ENCODE results near the gene SUV39H2. TPM values are rescaled to one million over a fixed set of nuclear protein-coding genes. Genes with fewer than 3 reads are reported as not detected.
A peak's percentile ranks its signal among the peaks of the same experiment; 100 is the strongest.

SUV39H2 gene
- total RNA-seq, 5 donors from 2014 or later (not counting 1 experiment from before 2014, with no cell fraction given), result 2.4 to 5.1 (median 3.4) TPM

GRCh38 chr10:14945108-14945507 is 66.4 kb downstream of the SUV39H2 start:
- peaks cover 33% of the 10 kb centered on the region for H3K36me3 Mint-ChIP-seq
- WGBS (ENCODE audit: insufficient coverage), result no CpG with 5 or more reads among the region's 5 CpGs
- POLR2A ChIA-PET, result no interaction called here
- CTCF ChIA-PET, result no interaction called here
- no peak overlapping the region for H3K4me3 Mint-ChIP-seq
- Histone ChIP-seq H3K4me3 (ENCODE audit: control insufficient read depth in 1 of 2, extremely low read depth in 1 of 2, low read length in 1 of 2) (no peak overlapping the region), H3K36me3 (ENCODE audit: control insufficient read depth in 2 of 2, extremely low read depth in 1 of 2, insufficient read depth in 1 of 2, low read length in 1 of 2) (peaks cover 0 to 66% of the 10 kb centered on the region in 2 donors), H3K4me1 (ENCODE audit: control insufficient read depth in 1 of 2, extremely low read depth in 1 of 2, insufficient read depth in 2 of 2, low read length in 2 of 2) (peaks cover 2 to 14% of the 10 kb centered on the region in 2 experiments), H3K27ac (ENCODE audit: low read length) (no peak overlapping the region), H3K27me3 (replicated peaks in 1 of 2; ENCODE audit: control insufficient read depth in 2 of 2, extremely low read depth in 1 of 2, insufficient read depth in 2 of 2, low read length in 1 of 2) (no peaks in the 10 kb centered on the region), H3K9me3 (no peaks in the 10 kb centered on the region)
- no peak overlapping the region for H3K27ac Mint-ChIP-seq
- DNase-seq (no peak), ATAC-seq (replicated peaks in 1 of 4) (no peak)
- peaks cover 17 to 20% (median 17%) of the 10 kb centered on the region in 3 donors for H3K4me1 Mint-ChIP-seq
- no peaks in the 10 kb centered on the region for H3K27me3 Mint-ChIP-seq
- H3K9me3 Mint-ChIP-seq, result no peaks in the 10 kb centered on the region

- Histone ChIP-seq H3K36me3 (ENCODE audit: control insufficient read depth in 2 of 2, extremely low read depth in 1 of 2, insufficient read depth in 1 of 2, low read length in 1 of 2) (peaks cover 0 to 59% of the 10 kb centered on the region in 2 donors), H3K27ac (ENCODE audit: low read length) (no peak overlapping the region), H3K4me1 (ENCODE audit: control insufficient read depth in 1 of 2, extremely low read depth in 1 of 2, insufficient read depth in 2 of 2, low read length in 2 of 2) (peaks cover 0 to 23% of the 10 kb centered on the region in 2 experiments), H3K9me3 (no peaks in the 10 kb centered on the region), H3K27me3 (replicated peaks in 1 of 2; ENCODE audit: control insufficient read depth in 2 of 2, extremely low read depth in 1 of 2, insufficient read depth in 2 of 2, low read length in 1 of 2) (no peaks in the 10 kb centered on the region), H3K4me3 (ENCODE audit: control insufficient read depth in 1 of 2, extremely low read depth in 1 of 2, low read length in 1 of 2) (no peak overlapping the region)
- Mint-ChIP-seq H3K36me3 (peaks cover 35% of the 10 kb centered on the region), H3K9me3 (no peaks in the 10 kb centered on the region), H3K4me3 (no peak overlapping the region), H3K27me3 (no peaks in the 10 kb centered on the region), H3K27ac (no peak overlapping the region), H3K4me1 (peaks cover 24 to 32% (median 28%) of the 10 kb centered on the region in 3 donors)
- POLR2A ChIA-PET, result interaction anchor here (0.6 to 1.0 kb wide), 2 partner anchors 25 to 1073 kb away, joined by 3 read pairs; no protein-coding TSS in a partner anchor
- ATAC-seq (replicated peaks in 1 of 4) (no peak), DNase-seq (no peak)
- no CpG with 5 or more reads among the region's 1 CpG for WGBS (ENCODE audit: insufficient coverage)
- CTCF ChIA-PET, result no interaction called here
These were observed 68.6 kb downstream of the SUV39H2 start for GRCh38 chr10:14947268-14947667.

GRCh38 chr10:14949291-14949690 is 70.6 kb downstream of the SUV39H2 start:
- peaks cover 28 to 40% (median 35%) of the 10 kb centered on the region in 3 donors for H3K4me1 Mint-ChIP-seq
- ATAC-seq (replicated peaks in 1 of 4) (no peak), DNase-seq (no peak)
- no peak overlapping the region for H3K4me3 Mint-ChIP-seq
- CTCF ChIA-PET, result interaction anchor here in 1 of 2 donors (0.5 kb wide), 1 partner anchor 46 kb away, joined by 3 read pairs; no protein-coding TSS in a partner anchor
- H3K27me3 Mint-ChIP-seq, result no peaks in the 10 kb centered on the region
- peaks cover 9 to 37% of the 10 kb centered on the region in 2 experiments for H3K4me1 ChIP-seq (ENCODE audit: control insufficient read depth in 1 of 2, extremely low read depth in 1 of 2, insufficient read depth in 2 of 2, low read length in 2 of 2)
- peaks cover 0 to 46% of the 10 kb centered on the region in 2 donors for H3K36me3 ChIP-seq (ENCODE audit: control insufficient read depth in 2 of 2, extremely low read depth in 1 of 2, insufficient read depth in 1 of 2, low read length in 1 of 2)
- no peaks in the 10 kb centered on the region for H3K27me3 ChIP-seq (replicated peaks in 1 of 2; ENCODE audit: control insufficient read depth in 2 of 2, extremely low read depth in 1 of 2, insufficient read depth in 2 of 2, low read length in 1 of 2)
- H3K9me3 ChIP-seq, result no peaks in the 10 kb centered on the region
- H3K9me3 Mint-ChIP-seq, result no peaks in the 10 kb centered on the region
- H3K27ac Mint-ChIP-seq, result no peak overlapping the region
- peaks cover 30% of the 10 kb centered on the region for H3K36me3 Mint-ChIP-seq
- POLR2A ChIA-PET, result no interaction called here
- WGBS (ENCODE audit: insufficient coverage), result 83% methylated on average over 1 of the region's 5 CpGs
- H3K27ac ChIP-seq (ENCODE audit: low read length), result no peak overlapping the region
- H3K4me3 ChIP-seq (ENCODE audit: control insufficient read depth in 1 of 2, extremely low read depth in 1 of 2, low read length in 1 of 2), result no peak overlapping the region

GRCh38 chr10:14952851-14953423 is 74.3 kb downstream of the SUV39H2 start:
- Mint-ChIP-seq H3K4me1 (peaks cover 49 to 58% (median 57%) of the 10 kb centered on the region in 3 donors), H3K4me3 (peak overlapping the region; percentile 91 to 94 (median 93)), H3K9me3 (no peaks in the 10 kb centered on the region), H3K27me3 (no peaks in the 10 kb centered on the region), H3K27ac (peak overlapping the region; percentile 96 to 98), H3K36me3 (peaks cover 14% of the 10 kb centered on the region)
- peak overlapping the region; percentile 84 for H3K27ac ChIP-seq (ENCODE audit: low read length)
- H3K9me3 ChIP-seq, result no peaks in the 10 kb centered on the region
- 42% methylated on average over 4 of the region's 10 CpGs for WGBS (ENCODE audit: insufficient coverage)
- ATAC-seq (replicated peaks in 1 of 4) (no peak), DNase-seq (no peak)
- ChIA-PET CTCF (interaction anchor here (0.5 to 0.9 kb wide), 5 partner anchors 50 to 1484 kb away, joined by 3 to 7 read pairs (median 3); partner anchors contain the start of gene PTER (in 1 of the 2)), POLR2A (interaction anchor here (0.6 to 1.0 kb wide), 2 partner anchors 73 to 109 kb away, joined by 3 read pairs; no protein-coding TSS in a partner anchor)
- no peaks in the 10 kb centered on the region for H3K27me3 ChIP-seq (replicated peaks in 1 of 2; ENCODE audit: control insufficient read depth in 2 of 2, extremely low read depth in 1 of 2, insufficient read depth in 2 of 2, low read length in 1 of 2)
- peak overlapping the region; percentile 80 to 83 for H3K4me3 ChIP-seq (ENCODE audit: control insufficient read depth in 1 of 2, extremely low read depth in 1 of 2, low read length in 1 of 2)
- peaks cover 0 to 14% of the 10 kb centered on the region in 2 donors for H3K36me3 ChIP-seq (ENCODE audit: control insufficient read depth in 2 of 2, extremely low read depth in 1 of 2, insufficient read depth in 1 of 2, low read length in 1 of 2)
- peaks cover 15 to 49% of the 10 kb centered on the region in 2 experiments for H3K4me1 ChIP-seq (ENCODE audit: control insufficient read depth in 1 of 2, extremely low read depth in 1 of 2, insufficient read depth in 2 of 2, low read length in 2 of 2)

- peaks cover 0 to 9% of the 10 kb centered on the region in 2 donors for H3K36me3 ChIP-seq (ENCODE audit: control insufficient read depth in 2 of 2, extremely low read depth in 1 of 2, insufficient read depth in 1 of 2, low read length in 1 of 2)
- Mint-ChIP-seq H3K27ac (peak overlapping the region; percentile 96 to 98), H3K9me3 (no peaks in the 10 kb centered on the region), H3K4me1 (peaks cover 53 to 59% (median 58%) of the 10 kb centered on the region in 3 donors), H3K36me3 (peaks cover 9% of the 10 kb centered on the region), H3K4me3 (peak overlapping the region; percentile 91 to 94 (median 93)), H3K27me3 (no peaks in the 10 kb centered on the region)
- H3K9me3 ChIP-seq, result no peaks in the 10 kb centered on the region
- peak overlapping the region; percentile 84 for H3K27ac ChIP-seq (ENCODE audit: low read length)
- POLR2A ChIA-PET, result interaction anchor here (0.6 to 1.2 kb wide), 4 partner anchors 74 to 768 kb away, joined by 3 to 6 read pairs (median 4); no protein-coding TSS in a partner anchor
- peaks cover 15 to 49% of the 10 kb centered on the region in 2 experiments for H3K4me1 ChIP-seq (ENCODE audit: control insufficient read depth in 1 of 2, extremely low read depth in 1 of 2, insufficient read depth in 2 of 2, low read length in 2 of 2)
- CTCF ChIA-PET, result interaction anchor here in 1 of 2 donors (0.6 to 1.0 kb wide), 5 partner anchors 48 to 1483 kb away, joined by 3 read pairs; partner anchors contain the start of gene PTER
- DNase-seq (peak in 7 of 35 experiments; percentile 2 to 36 (median 13)), ATAC-seq (replicated peaks in 1 of 4) (peak; percentile 54 to 66 (median 64))
- peak overlapping the region; percentile 80 to 83 for H3K4me3 ChIP-seq (ENCODE audit: control insufficient read depth in 1 of 2, extremely low read depth in 1 of 2, low read length in 1 of 2)
- H3K27me3 ChIP-seq (replicated peaks in 1 of 2; ENCODE audit: control insufficient read depth in 2 of 2, extremely low read depth in 1 of 2, insufficient read depth in 2 of 2, low read length in 1 of 2), result no peaks in the 10 kb centered on the region
- WGBS (ENCODE audit: insufficient coverage), result under 1% methylated on average over 24 of the region's 32 CpGs
These were observed 74.8 kb downstream of the SUV39H2 start for GRCh38 chr10:14953424-14954000.

Measured in T-cell (primary cell).